HCT116 (cell line): ENCODE results near the gene SH3GL2. TPM values are rescaled to one million over a fixed set of nuclear protein-coding genes. Genes with fewer than 3 reads are reported as not detected.

ENCODE experiments used
- ATAC-seq: fragments of 200-7000 bp; cut with Tn5 transposase; 2 replicates; pipeline ENCODE4 v1.9.1; 2020; ENCODE audit warnings: mild to moderate bottlenecking, moderate library complexity
- BruUV-seq: library from RNA; stranded (reverse); fragments of 400-500 nt; replicated peaks from 2 replicates; lab custom pipeline; 2021; lab: Mats Ljungman, UMichigan
- CTCF ChIA-PET: fragments of 300-600 bp; sonication (Branson Sonifier 250); formaldehyde crosslinking; loops from one replicate; lab custom pipeline; 2021; ENCODE audit warnings: antibody characterized with exemption; lab: Charles Lee
- POLR2A ChIA-PET: fragments of 300-600, 350-600 bp; sonication (Branson Sonifier 250); formaldehyde crosslinking; loops from one replicate; lab custom pipeline; 2021; ENCODE audit warnings: antibody characterized with exemption; lab: Charles Lee
- RAD21 ChIA-PET, 2 experiments: fragments of 300-600 bp; sonication (Branson Sonifier 250); formaldehyde crosslinking; loops; one replicate each; lab custom pipeline; 2023; ENCODE audit warnings: low total read pairs in 2 of 2; ENCODE audit not compliant: uncharacterized antibody in 2 of 2, unreplicated experiment in 2 of 2, low non-redundant PET in 1 of 2; lab: Charles Lee
- DNase-seq: peaks from one replicate; pipeline ENCODE4 v3.0.0-alpha.2; 2010; ENCODE audit warnings: low read depth, low spot score
- H2AFZ ChIP-seq: fragments of 200-600 bp; shearing (Covaris generic), sonication (generic); 2 replicates; pipeline ENCODE4 v1.6.1; 2017; ENCODE audit warnings: low read depth, mixed run types, mixed read lengths, antibody characterized with exemption, low read length; ENCODE audit not compliant: poor library complexity, severe bottlenecking
- H3K27ac ChIP-seq: 2 replicates; pipeline ENCODE4 v1.5.1; 2012; ENCODE audit warnings: low read depth, low read length
- H3K27me3 ChIP-seq: fragments of 200-600 bp; sonication (generic); 2 replicates; pipeline ENCODE4 v1.6.1; 2016; ENCODE audit warnings: mixed run types, low read length, mixed read lengths; ENCODE audit not compliant: insufficient read depth
- H3K36me3 ChIP-seq, 2 experiments: fragments of 200-500 bp in 1 of 2; fragments of 200-600 bp in 1 of 2; sonication (Bioruptor generic) in 1 of 2; sonication (generic) in 1 of 2; 2 replicates each; pipeline versions ENCODE4 v1.5.1 to v1.6.1; 2014 to 2016; ENCODE audit warnings: low read length in 2 of 2, inconsistent platforms in 1 of 2, mixed read lengths in 1 of 2, mixed run types in 1 of 2; ENCODE audit not compliant: insufficient read depth in 2 of 2, control insufficient read depth in 1 of 2
- H3K4me1 ChIP-seq, 2 experiments: fragments of 200-600 bp in 1 of 2; sonication (generic) in 1 of 2; 2 replicates each; pipeline versions ENCODE4 v1.5.1 to v1.6.1; 2012 to 2017; ENCODE audit warnings: low read length in 2 of 2, inconsistent platforms in 1 of 2, mild to moderate bottlenecking in 1 of 2, mixed read lengths in 1 of 2, mixed run types in 1 of 2, moderate library complexity in 1 of 2; ENCODE audit not compliant: insufficient read depth in 2 of 2, control insufficient read depth in 1 of 2
- H3K4me2 ChIP-seq: fragments of 200-600 bp; sonication (generic); 2 replicates; pipeline ENCODE4 v1.6.1; 2017; ENCODE audit warnings: mixed run types, low read length, mixed read lengths
- H3K4me3 ChIP-seq, 2 experiments: fragments of 200-600 bp in 1 of 2; sonication (generic) in 1 of 2; replicated peaks in 1 of 2; 2 replicates each; pipeline ENCODE4 v1.5.1; 2011 to 2016; ENCODE audit warnings: low read length in 2 of 2, control low read depth in 1 of 2, low read depth in 1 of 2, mild to moderate bottlenecking in 1 of 2, mixed read lengths in 1 of 2, mixed run types in 1 of 2
- H3K79me2 ChIP-seq: fragments of 200-600 bp; sonication (generic); 2 replicates; pipeline ENCODE4 v1.6.1; 2017; ENCODE audit warnings: mild to moderate bottlenecking, mixed run types, low read length, moderate library complexity, mixed read lengths; ENCODE audit not compliant: insufficient read depth
- H3K9ac ChIP-seq: fragments of 200-600 bp; sonication (generic); 2 replicates; pipeline ENCODE4 v1.6.1; 2016; ENCODE audit warnings: low read length, mixed read lengths
- H3K9me2 ChIP-seq: fragments of 200-600 bp; sonication (generic), shearing (Covaris generic); 2 replicates; pipeline ENCODE4 v1.6.1; 2017; ENCODE audit warnings: mixed run types, mild to moderate bottlenecking, moderate library complexity; ENCODE audit not compliant: insufficient read depth
- H3K9me3 ChIP-seq, 2 experiments: fragments of 200-500 bp in 1 of 2; fragments of 200-600 bp in 1 of 2; sonication (Bioruptor generic) in 1 of 2; sonication (generic) in 1 of 2; 2 replicates each; pipeline ENCODE4 v1.6.1; 2014 to 2017; ENCODE audit warnings: low read length in 2 of 2, mixed read lengths in 2 of 2, inconsistent platforms in 1 of 2, low read depth in 1 of 2, mild to moderate bottlenecking in 1 of 2, mixed run types in 1 of 2, moderate library complexity in 1 of 2; ENCODE audit not compliant: control insufficient read depth in 1 of 2, insufficient read depth in 1 of 2
- H4K20me1 ChIP-seq: fragments of 200-600 bp; sonication (generic), shearing (Covaris generic); 2 replicates; pipeline ENCODE4 v1.6.1; 2017; ENCODE audit warnings: mixed run types, mild to moderate bottlenecking, moderate library complexity; ENCODE audit not compliant: insufficient read depth
- CBX3 ChIP-seq: IDR thresholded peaks from 2 replicates; pipeline ENCODE4 v1.6.1; 2012; ENCODE audit warnings: low read depth
- CTCF ChIP-seq, 3 experiments: fragments of 200-600 bp in 1 of 3; sonication (generic) in 1 of 3; IDR thresholded peaks in 2 of 3; conservative IDR thresholded peaks in 1 of 3; 2 replicates each; pipeline ENCODE4 v1.5.1; 2012 to 2017; ENCODE audit warnings: low read depth in 2 of 3, low read length in 2 of 3, antibody characterized with exemption in 1 of 3, borderline replicate concordance in 1 of 3, control low read depth in 1 of 3, mild to moderate bottlenecking in 1 of 3, mixed read lengths in 1 of 3, mixed run types in 1 of 3, moderate library complexity in 1 of 3; ENCODE audit not compliant: insufficient read depth in 1 of 3
- EGR1 ChIP-seq: IDR thresholded peaks from 2 replicates; pipeline ENCODE4 v1.6.1; 2012; ENCODE audit warnings: low read depth
- POLR2A ChIP-seq: IDR thresholded peaks from 2 replicates; pipeline ENCODE4 v1.7.0; 2011; ENCODE audit warnings: borderline replicate concordance; ENCODE audit not compliant: insufficient read depth, insufficient read length; ENCODE audit errors: extremely low read depth
- RAD21 ChIP-seq: IDR thresholded peaks from 2 replicates; pipeline ENCODE4 v1.6.1; 2012; ENCODE audit warnings: low read depth, mild to moderate bottlenecking
- SRF ChIP-seq: IDR thresholded peaks from 2 replicates; pipeline ENCODE4 v1.6.1; 2012; ENCODE audit warnings: low read depth
- ZNF274 ChIP-seq: fragments of 200-500 bp; sonication (Bioruptor generic); IDR thresholded peaks from 2 replicates; pipeline ENCODE4 v1.6.1; 2014; ENCODE audit warnings: mild to moderate bottlenecking, low read depth, low read length, inconsistent platforms
- intact Hi-C: fragments of 100-400 bp; cut with micrococcal nuclease; formaldehyde crosslinking; loops from 2 replicates; pipeline ENCODE4 v1.10.0; 2022
- total RNA-seq: library from RNA; stranded (reverse); gene quantifications from one replicate; pipeline ENCODE4 v1.2.1, GENCODE V29; 2021; ENCODE audit not compliant: unreplicated experiment

Gene SH3GL2
- total RNA-seq, 1 experiment from 2014 or later, result not detected

GRCh38 chr9:17810728-17811571 lies 232.1 kb downstream of the SH3GL2 start:
- Histone ChIP-seq H3K36me3 (no peaks in the 10 kb centered on the region), H2AFZ (no peak overlapping the region), H3K9me3 (no peaks in the 10 kb centered on the region), H3K4me2 (no peak overlapping the region), H3K79me2 (no peaks in the 10 kb centered on the region), H3K27me3 (no peaks in the 10 kb centered on the region), H4K20me1 (no peaks in the 10 kb centered on the region), H3K9me2 (no peaks in the 10 kb centered on the region), H3K4me3 (no peak overlapping the region), H3K27ac (no peak overlapping the region), H3K4me1 (no peaks in the 10 kb centered on the region), H3K9ac (no peak overlapping the region)
- ChIA-PET RAD21 (interaction anchor here in 1 of 2 experiments (0.5 to 1.2 kb wide), 2 partner anchors 402 to 1185 kb away, joined by 3 to 4 read pairs; no protein-coding TSS in a partner anchor), POLR2A (no interaction called here), CTCF (interaction anchor here (0.6 to 1.6 kb wide), 13 partner anchors 10 to 1646 kb away, joined by 3 to 12 read pairs (median 3); no protein-coding TSS in a partner anchor)
- intact Hi-C loops, result loop anchor here (1.0 to 2.0 kb wide), 3 partner anchors 397 to 1646 kb away; no protein-coding TSS in a partner anchor
- no TSS peak for BruUV-seq
- DNase-seq (peak; percentile 15), ATAC-seq (no peak)
- TF ChIP-seq POLR2A (no peak), EGR1 (no peak), CBX3 (no peak), SRF (no peak), CTCF (IDR thresholded peaks at IDR 0.05 in 2 of 3, conservative IDR thresholded peaks at IDR 0.05 in 1 of 3; ENCODE audit: borderline replicate concordance in 1 of 3, insufficient read depth in 1 of 3, low read depth in 2 of 3, low read length in 2 of 3) (peak; percentile 36 to 79 (median 71); a peak in 5 of 6 replicates), RAD21 (peak; percentile 64), ZNF274 (no peak)
